PFSK-1 (cell line): Measurements from ENCODE around the gene MANSC1.

Experiments
- FOXP2 ChIP-seq: optimal IDR thresholded peaks from 2 replicates; pipeline ENCODE3; 2011; ENCODE audit warnings: borderline replicate concordance, control low read depth, inconsistent platforms; ENCODE audit not compliant: insufficient read depth; ENCODE audit errors: extremely low read length, extremely low read depth
- POLR2AphosphoS5 ChIP-seq: IDR thresholded peaks from 2 replicates; pipeline ENCODE4 v1.6.1; 2012; ENCODE audit warnings: low read depth, mild to moderate bottlenecking, control low read depth, low read length, moderate library complexity
- SIN3A ChIP-seq: IDR thresholded peaks from 2 replicates; pipeline ENCODE4 v1.6.1; 2012; ENCODE audit warnings: mild to moderate bottlenecking, low read length, moderate library complexity, borderline replicate concordance; ENCODE audit not compliant: insufficient read depth
- TAF1 ChIP-seq: IDR thresholded peaks from 2 replicates; pipeline ENCODE4 v1.6.1; 2012; ENCODE audit warnings: low read length, control low read depth, borderline replicate concordance; ENCODE audit not compliant: insufficient read depth
- TF ChIP-seq, protein P1 (sequence below), 2 experiments: IDR thresholded peaks; 2 replicates each; pipeline versions ENCODE4 v1.6.1 to v1.8.0; 2011 to 2012; ENCODE audit warnings: low read depth in 2 of 2, low read length in 2 of 2, control low read depth in 1 of 2, inconsistent platforms in 1 of 2, mild to moderate bottlenecking in 1 of 2, moderate library complexity in 1 of 2; ENCODE audit not compliant: insufficient read depth in 1 of 2

Gene MANSC1

GRCh38 chr12:12302976-12303375 is 47.1 kb downstream of the MANSC1 start:
- no peak for TF ChIP-seq SIN3A
- no peak for TF ChIP-seq POLR2AphosphoS5
- TF ChIP-seq, protein P1, sequence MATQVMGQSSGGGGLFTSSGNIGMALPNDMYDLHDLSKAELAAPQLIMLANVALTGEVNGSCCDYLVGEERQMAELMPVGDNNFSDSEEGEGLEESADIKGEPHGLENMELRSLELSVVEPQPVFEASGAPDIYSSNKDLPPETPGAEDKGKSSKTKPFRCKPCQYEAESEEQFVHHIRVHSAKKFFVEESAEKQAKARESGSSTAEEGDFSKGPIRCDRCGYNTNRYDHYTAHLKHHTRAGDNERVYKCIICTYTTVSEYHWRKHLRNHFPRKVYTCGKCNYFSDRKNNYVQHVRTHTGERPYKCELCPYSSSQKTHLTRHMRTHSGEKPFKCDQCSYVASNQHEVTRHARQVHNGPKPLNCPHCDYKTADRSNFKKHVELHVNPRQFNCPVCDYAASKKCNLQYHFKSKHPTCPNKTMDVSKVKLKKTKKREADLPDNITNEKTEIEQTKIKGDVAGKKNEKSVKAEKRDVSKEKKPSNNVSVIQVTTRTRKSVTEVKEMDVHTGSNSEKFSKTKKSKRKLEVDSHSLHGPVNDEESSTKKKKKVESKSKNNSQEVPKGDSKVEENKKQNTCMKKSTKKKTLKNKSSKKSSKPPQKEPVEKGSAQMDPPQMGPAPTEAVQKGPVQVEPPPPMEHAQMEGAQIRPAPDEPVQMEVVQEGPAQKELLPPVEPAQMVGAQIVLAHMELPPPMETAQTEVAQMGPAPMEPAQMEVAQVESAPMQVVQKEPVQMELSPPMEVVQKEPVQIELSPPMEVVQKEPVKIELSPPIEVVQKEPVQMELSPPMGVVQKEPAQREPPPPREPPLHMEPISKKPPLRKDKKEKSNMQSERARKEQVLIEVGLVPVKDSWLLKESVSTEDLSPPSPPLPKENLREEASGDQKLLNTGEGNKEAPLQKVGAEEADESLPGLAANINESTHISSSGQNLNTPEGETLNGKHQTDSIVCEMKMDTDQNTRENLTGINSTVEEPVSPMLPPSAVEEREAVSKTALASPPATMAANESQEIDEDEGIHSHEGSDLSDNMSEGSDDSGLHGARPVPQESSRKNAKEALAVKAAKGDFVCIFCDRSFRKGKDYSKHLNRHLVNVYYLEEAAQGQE (IDR thresholded peaks at IDR 0.05; ENCODE audit: insufficient read depth in 1 of 2, low read depth in 2 of 2, low read length in 2 of 2) = no peak
- TF ChIP-seq TAF1 = no peak
- no peak for TF ChIP-seq FOXP2

GRCh38 chr12:12301122-12301521 is 48.9 kb downstream of the MANSC1 start:
- TF ChIP-seq POLR2AphosphoS5 = no peak

DNA sequence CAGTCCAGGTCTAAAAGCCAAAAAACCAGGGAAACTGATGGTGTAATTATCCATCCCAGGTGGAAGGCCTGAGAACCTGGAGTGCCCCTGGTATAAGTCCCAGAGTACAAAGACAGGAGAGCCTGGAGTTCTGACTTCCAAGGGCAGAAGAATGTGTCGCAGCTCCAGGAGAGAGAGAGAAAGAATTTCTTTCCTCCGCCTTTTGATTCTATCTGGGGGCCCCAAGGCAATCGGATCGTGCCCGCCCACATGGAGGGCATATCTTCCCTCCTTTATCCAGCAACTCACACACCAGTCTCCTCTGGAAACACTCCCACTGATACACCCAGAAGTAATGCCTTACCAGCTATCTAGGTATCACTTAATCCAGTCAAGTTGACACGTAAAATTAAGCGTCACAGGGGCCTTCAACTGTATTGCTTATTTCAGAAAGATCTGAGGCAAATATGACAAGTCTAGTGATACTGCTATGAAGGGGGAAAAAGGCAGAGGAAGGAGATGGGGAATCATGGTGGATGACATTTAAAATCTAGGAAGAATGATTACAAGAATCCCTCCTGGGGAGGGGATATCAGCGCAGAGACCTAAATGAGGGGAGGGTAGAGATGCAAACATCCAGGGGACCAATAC is 52.7 kb downstream of the MANSC1 start:
- TF ChIP-seq FOXP2 (no peak), SIN3A (no peak), TAF1 (no peak), POLR2AphosphoS5 (no peak)
- TF ChIP-seq, protein P1 (IDR thresholded peaks at IDR 0.05; ENCODE audit: insufficient read depth in 1 of 2, low read depth in 2 of 2, low read length in 2 of 2) = no peak

DNA sequence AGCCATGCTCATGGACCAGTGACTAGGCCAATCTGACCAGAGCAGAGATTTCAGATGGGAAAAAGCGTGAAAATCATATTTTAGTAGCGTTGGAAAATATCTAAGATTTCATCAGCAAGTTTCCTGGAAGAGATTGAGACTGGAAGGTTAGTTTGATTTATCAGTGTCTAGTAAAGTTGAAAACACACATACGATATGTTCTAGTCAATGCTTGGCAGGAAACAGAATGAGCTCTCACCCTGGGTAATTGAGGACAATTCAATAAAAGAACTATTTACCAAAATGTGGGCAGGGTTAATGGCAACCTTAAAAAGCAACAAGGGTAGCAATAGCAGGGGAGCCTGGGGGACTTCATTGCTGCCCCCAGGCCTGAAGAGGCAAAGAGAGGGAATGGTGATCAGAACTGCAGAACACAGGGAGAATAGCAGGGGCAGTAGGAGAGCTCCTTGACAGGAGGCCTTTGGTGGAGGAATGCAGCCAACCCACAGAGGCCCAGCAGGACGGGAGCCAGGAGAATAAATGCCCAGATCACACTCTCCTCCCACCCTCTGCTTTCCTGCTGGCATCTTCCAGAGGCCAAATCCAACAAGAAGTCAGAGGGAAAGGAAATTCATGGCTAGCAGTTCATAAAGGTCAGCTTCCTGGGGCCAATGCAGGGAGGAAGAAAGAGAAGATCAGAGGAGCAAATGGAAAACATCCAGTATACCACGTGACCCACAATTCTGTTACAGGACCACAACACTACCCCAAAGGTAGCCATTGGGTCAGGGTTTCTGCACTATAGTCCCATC is 55.6 kb downstream of the MANSC1 start:
- no peak for TF ChIP-seq POLR2AphosphoS5

DNA sequence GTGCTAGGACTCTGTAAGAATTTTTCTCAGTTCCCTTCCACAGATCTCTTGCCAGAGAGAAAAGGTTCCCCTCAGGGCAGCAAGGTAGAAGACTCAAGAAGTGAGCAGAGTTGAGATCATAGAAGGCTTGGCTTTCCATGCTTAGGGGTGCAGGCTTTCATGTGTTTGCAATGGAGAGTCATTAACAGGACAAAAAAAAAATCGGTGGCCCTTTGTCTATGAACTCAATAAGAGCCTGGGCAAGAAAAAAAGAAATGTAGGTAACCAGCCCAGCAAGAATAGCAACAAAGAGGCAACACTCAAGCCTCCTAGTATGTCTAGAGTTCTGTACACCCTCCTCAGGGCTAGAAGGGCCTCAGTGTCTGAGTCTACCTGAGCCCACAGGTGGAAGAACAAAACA is 59.8 kb downstream of the MANSC1 start:
- TF ChIP-seq POLR2AphosphoS5 (no peak), TAF1 (no peak), FOXP2 (no peak), SIN3A (no peak)
- TF ChIP-seq, protein P1 (IDR thresholded peaks at IDR 0.05; ENCODE audit: insufficient read depth in 1 of 2, low read depth in 2 of 2, low read length in 2 of 2) = no peak

DNA sequence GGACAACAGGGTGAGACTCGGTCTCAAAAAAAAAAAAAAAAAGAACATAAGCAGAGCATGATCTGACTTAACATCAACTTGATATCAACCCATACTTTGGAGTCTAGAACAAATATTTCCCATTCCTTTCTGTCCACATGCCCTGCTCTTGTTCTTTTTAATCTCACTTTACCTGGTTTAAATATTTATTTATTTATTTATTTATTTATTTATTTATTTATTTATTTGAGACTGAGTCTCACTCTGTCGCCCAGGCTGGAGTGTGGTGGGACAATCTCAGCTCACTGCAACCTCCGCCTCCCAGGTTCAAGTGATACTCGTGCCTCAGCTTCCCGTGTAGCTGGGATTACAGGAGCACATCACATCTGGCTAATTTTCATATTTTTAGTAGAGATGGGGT is 63.6 kb downstream of the MANSC1 start:
- TF ChIP-seq, protein P1 (IDR thresholded peaks at IDR 0.05; ENCODE audit: insufficient read depth in 1 of 2, low read depth in 2 of 2, low read length in 2 of 2) = no peak
- TF ChIP-seq SIN3A = no peak
- TF ChIP-seq FOXP2 = no peak
- no peak for TF ChIP-seq POLR2AphosphoS5
- no peak for TF ChIP-seq TAF1
